Breast epithelium (tissue), 4 donors: ENCODE measurements around the gene IQCN. TPM values are rescaled to one million over a fixed set of nuclear protein-coding genes. Genes with fewer than 3 reads are reported as not detected.

Experiments
- DNase-seq, 2 donors: peaks; one replicate each; pipeline ENCODE4 v3.0.0-alpha.2; 2019; ENCODE audit warnings: low spot score in 2 of 2
- H3K27ac ChIP-seq, 2 donors: fragments of 200-600 bp; sonication (generic) in 1 of 2; one replicate each; pipeline ENCODE4 v1.5.1; 2016 to 2019; ENCODE audit warnings: mild to moderate bottlenecking in 1 of 2
- H3K27me3 ChIP-seq, 2 donors: fragments of 200-600 bp; sonication (generic) in 1 of 2; one replicate each; pipeline versions ENCODE4 v1.5.1 to v1.6.0; 2017 to 2019; ENCODE audit warnings: control low read depth in 1 of 2, mild to moderate bottlenecking in 1 of 2
- H3K36me3 ChIP-seq: fragments of 200-600 bp; one replicate; pipeline ENCODE4 v1.5.1; 2019
- H3K4me1 ChIP-seq, 2 donors: fragments of 200-600 bp; sonication (generic); one replicate each; pipeline ENCODE4 v1.5.1; 2016 to 2019; ENCODE audit warnings: control low read depth in 1 of 2
- H3K4me3 ChIP-seq, 3 donors: fragments of 200-600 bp; sonication (generic); 1 replicate in 2 of 3; 2 replicates in 1 of 3; pipeline ENCODE4 v1.5.1; 2016 to 2019; ENCODE audit warnings: mild to moderate bottlenecking in 3 of 3, moderate library complexity in 2 of 3
- H3K9me3 ChIP-seq, 2 donors: fragments of 200-600 bp; sonication (generic) in 1 of 2; one replicate each; pipeline ENCODE4 v1.5.1; 2016 to 2019; ENCODE audit warnings: control low read depth in 1 of 2
- CTCF ChIP-seq, 3 donors: fragments of 450-650 bp; IDR thresholded peaks; one replicate each; pipeline ENCODE4 v1.5.1; 2016 to 2017; ENCODE audit warnings: antibody characterized with exemption in 3 of 3, mild to moderate bottlenecking in 3 of 3, moderate library complexity in 3 of 3
- POLR2A ChIP-seq: fragments of 450-650 bp; IDR thresholded peaks from one replicate; pipeline ENCODE4 v1.6.1; 2016; ENCODE audit warnings: antibody characterized with exemption, mild to moderate bottlenecking, moderate library complexity
- POLR2AphosphoS5 ChIP-seq, 3 donors: sonication (generic); formaldehyde crosslinking; IDR thresholded peaks; one replicate each; pipeline ENCODE4 v1.6.1; 2017; ENCODE audit warnings: antibody characterized with exemption in 3 of 3
- intact Hi-C: fragments of 100-400 bp; cut with DNase I; formaldehyde crosslinking; loops from one replicate; pipeline ENCODE4 v1.15.1; 2023; ENCODE audit warnings: low total_unique reads
- total RNA-seq, 3 donors: library from RNA; depleted of rRNA; stranded (reverse); fragments of >200 nt; gene quantifications; one replicate each; pipeline ENCODE4 v1.1.0, GENCODE V29; 2016

The IQCN gene
- total RNA-seq, result 10 to 100 TPM in 1 of 3 donors, 1 to 10 TPM in 2; 7.0 to 16.6 (median 9.5) TPM

- Histone ChIP-seq H3K27ac (peak within 1 kb of the TSS; percentile 85 to 87), H3K36me3 (no peaks in the 10 kb centered on the region), H3K4me3 (peak within 1 kb of the TSS; percentile 1 to 50 (median 7)), H3K4me1 (peaks cover 14% of the 10 kb centered on the region in 2 donors), H3K27me3 (no peaks in the 10 kb centered on the region), H3K9me3 (no peaks in the 10 kb centered on the region)
- intact Hi-C loops, result no loop called here
- DNase-seq, result peak in 1 of 2 donors; percentile 61
- TF ChIP-seq POLR2A, result no peak
- no peak for TF ChIP-seq CTCF (IDR thresholded peaks at IDR 0.05)
- peak in 1 of 3 donors; percentile 61 for TF ChIP-seq POLR2AphosphoS5 (IDR thresholded peaks at IDR 0.05)
Observed at GRCh38 chr19:18274219-18274780, at the start of gene IQCN. Gene IQCN (minus strand): TSS chr19:18274452. CDS start chr19:18269478, 4,974 bp downstream.

GRCh38 chr19:18322759-18323460 lies 48.7 kb upstream of the IQCN start, which contains the start of gene LSM4:
Gene LSM4 (minus strand): TSS chr19:18323076. CDS start chr19:18323020, 56 bp downstream.
- Histone ChIP-seq H3K27me3 (no peaks in the 10 kb centered on the region), H3K9me3 (no peaks in the 10 kb centered on the region), H3K4me3 (peak within 1 kb of the TSS; percentile 71 to 90 (median 86)), H3K27ac (peak within 1 kb of the TSS; percentile 87 to 96), H3K4me1 (no peaks in the 10 kb centered on the region), H3K36me3 (no peaks in the 10 kb centered on the region)
- intact Hi-C loops, result loop anchor here (5.0 kb wide), 1 partner anchor 41 kb away; the partner anchor contains the start of gene JUND
- DNase-seq, result peak; percentile 98 to 99
- TF ChIP-seq POLR2A, result peak; percentile 53
- TF ChIP-seq POLR2AphosphoS5 (IDR thresholded peaks at IDR 0.05), result peak in 2 of 3 donors; percentile 84 to 91
- TF ChIP-seq CTCF (IDR thresholded peaks at IDR 0.05), result peak in 1 of 3 donors; percentile 42

DNA sequence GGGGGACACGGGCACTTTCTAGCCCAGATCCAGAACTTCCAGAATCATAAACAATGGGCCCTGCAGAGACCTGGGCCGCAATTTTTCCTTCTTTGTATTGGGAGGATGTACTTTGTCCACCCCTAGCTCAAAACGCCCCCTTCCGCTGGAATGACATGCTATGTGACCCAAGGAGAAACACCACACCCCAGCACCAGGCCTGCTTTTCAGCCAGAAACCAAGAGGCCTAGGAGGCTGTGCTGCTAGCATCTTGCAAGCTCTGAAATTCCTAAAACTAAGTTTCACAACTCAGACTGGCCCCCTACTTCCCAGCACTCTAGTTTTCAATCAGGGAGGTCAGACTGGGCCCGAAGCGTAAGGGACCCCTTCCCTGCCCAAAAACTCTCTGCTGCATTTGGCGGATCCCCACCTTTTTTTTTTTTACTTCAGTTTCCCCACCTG lies 48.1 kb upstream of the IQCN start:
- intact Hi-C loops, result loop anchor here (5.0 kb wide), 1 partner anchor 40 kb away; the partner anchor contains the start of gene JUND
- Histone ChIP-seq H3K4me1 (no peaks in the 10 kb centered on the region), H3K27me3 (no peaks in the 10 kb centered on the region), H3K27ac (peak overlapping the region; percentile 87 to 96), H3K4me3 (peak overlapping the region; percentile 71 to 90 (median 86)), H3K36me3 (no peaks in the 10 kb centered on the region), H3K9me3 (no peaks in the 10 kb centered on the region)
- TF ChIP-seq CTCF (IDR thresholded peaks at IDR 0.05), result no peak
- TF ChIP-seq POLR2A, result no peak
- no peak for TF ChIP-seq POLR2AphosphoS5 (IDR thresholded peaks at IDR 0.05)
- no peak for DNase-seq

GRCh38 chr19:18321734-18322102 lies 47.5 kb upstream of the IQCN start:
- no peaks in the 10 kb centered on the region for H3K4me1 ChIP-seq
- H3K36me3 ChIP-seq, result no peaks in the 10 kb centered on the region
- H3K27ac ChIP-seq, result peak overlapping the region; percentile 87 to 96
- intact Hi-C loops, result loop anchor here (5.0 kb wide), 1 partner anchor 39 kb away; the partner anchor contains the start of gene JUND
- peak overlapping the region in 1 of 3 donors; percentile 90 for H3K4me3 ChIP-seq
- TF ChIP-seq POLR2A (no peak), CTCF (IDR thresholded peaks at IDR 0.05) (no peak), POLR2AphosphoS5 (IDR thresholded peaks at IDR 0.05) (no peak)
- H3K27me3 ChIP-seq, result no peaks in the 10 kb centered on the region
- DNase-seq, result no peak
- H3K9me3 ChIP-seq, result no peaks in the 10 kb centered on the region
